Osteoblast (primary cell): Measurements from ENCODE around the gene RPL27A. TPM values are rescaled to one million over a fixed set of nuclear protein-coding genes. Genes with fewer than 3 reads are reported as not detected.

Experiments used
- DNase-seq: peaks from one replicate; pipeline ENCODE4 v3.0.0; 2011; ENCODE audit warnings: low spot score, mixed read lengths; ENCODE audit not compliant: insufficient read length; ENCODE audit errors: missing footprints
- H2AFZ ChIP-seq: 2 replicates; pipeline ENCODE4 v1.6.0; 2011; ENCODE audit warnings: mild to moderate bottlenecking, low read length
- H3K27ac ChIP-seq: 2 replicates; pipeline ENCODE4 v1.5.1; 2011; ENCODE audit warnings: mild to moderate bottlenecking, low read depth, low read length, moderate library complexity
- H3K27me3 ChIP-seq: 2 replicates; pipeline ENCODE4 v1.6.0; 2012; ENCODE audit warnings: mild to moderate bottlenecking, control low read depth, inconsistent platforms, low read length, moderate library complexity; ENCODE audit not compliant: insufficient read depth
- H3K36me3 ChIP-seq: 2 replicates; pipeline ENCODE4 v1.5.1; 2011; ENCODE audit warnings: mild to moderate bottlenecking, low read length, control low read depth, moderate library complexity; ENCODE audit not compliant: insufficient read depth
- H3K4me1 ChIP-seq: 2 replicates; pipeline ENCODE4 v1.5.1; 2011; ENCODE audit warnings: mild to moderate bottlenecking, low read length, control low read depth, moderate library complexity; ENCODE audit not compliant: insufficient read depth
- H3K4me2 ChIP-seq: 2 replicates; pipeline ENCODE4 v1.6.0; 2011; ENCODE audit warnings: mild to moderate bottlenecking, low read length; ENCODE audit not compliant: insufficient read depth
- H3K4me3 ChIP-seq: fragments of 200-600 bp; sonication (generic); 3 replicates; pipeline ENCODE4 v1.5.1; 2012; ENCODE audit warnings: mild to moderate bottlenecking, low read length, inconsistent platforms; ENCODE audit not compliant: insufficient read depth
- H3K79me2 ChIP-seq: 2 replicates; pipeline ENCODE4 v1.6.0; 2012; ENCODE audit warnings: mild to moderate bottlenecking, low read length, control low read depth, inconsistent platforms; ENCODE audit not compliant: insufficient read depth
- H3K9me3 ChIP-seq: 2 replicates; pipeline ENCODE4 v1.5.1; 2011; ENCODE audit warnings: low read depth, low read length, control low read depth
- H4K20me1 ChIP-seq: 2 replicates; pipeline ENCODE4 v1.6.0; 2012; ENCODE audit warnings: mild to moderate bottlenecking, low read length, control low read depth; ENCODE audit not compliant: insufficient read depth
- CTCF ChIP-seq: IDR thresholded peaks from 2 replicates; pipeline ENCODE4 v1.5.1; 2011; ENCODE audit warnings: mild to moderate bottlenecking, low read depth, low read length, moderate library complexity; ENCODE audit errors: extremely low read depth
- total RNA-seq: library from RNA; depleted of rRNA; stranded (reverse); fragments of >200 nt; gene quantifications from 2 replicates; pipeline ENCODE4 v1.2.3, GENCODE V29; 2012

RPL27A gene
- total RNA-seq, 1 donor = 710 TPM

GRCh38 chr11:8704136-8704535, 21.5 kb downstream of the RPL27A start:
- TF ChIP-seq CTCF = no peak
- DNase-seq = peak; percentile 68
- no peak overlapping the region for H3K27ac ChIP-seq
- no peaks in the 10 kb centered on the region for H3K27me3 ChIP-seq
- H3K4me2 ChIP-seq = no peak overlapping the region
- no peaks in the 10 kb centered on the region for H3K9me3 ChIP-seq
- no peaks in the 10 kb centered on the region for H4K20me1 ChIP-seq
- H3K4me3 ChIP-seq = no peak overlapping the region
- H2AFZ ChIP-seq = no peak overlapping the region
- H3K4me1 ChIP-seq = peaks cover 29% of the 10 kb centered on the region
- H3K36me3 ChIP-seq = peaks cover 25% of the 10 kb centered on the region
- peaks cover 2% of the 10 kb centered on the region for H3K79me2 ChIP-seq

- TF ChIP-seq CTCF = no peak
- DNase-seq = no peak
These were observed 22.6 kb downstream of the RPL27A start for GRCh38 chr11:8705146-8705545.

GRCh38 chr11:8706673-8707432, 24.3 kb downstream of the RPL27A start:
- no peak for TF ChIP-seq CTCF
- Histone ChIP-seq H2AFZ (no peak overlapping the region), H3K4me1 (peaks cover 22% of the 10 kb centered on the region), H4K20me1 (peaks cover 2% of the 10 kb centered on the region), H3K4me3 (no peak overlapping the region), H3K27ac (no peak overlapping the region), H3K36me3 (peaks cover 24% of the 10 kb centered on the region), H3K27me3 (no peaks in the 10 kb centered on the region), H3K79me2 (no peaks in the 10 kb centered on the region), H3K9me3 (no peaks in the 10 kb centered on the region), H3K4me2 (no peak overlapping the region)
- peak; percentile 42 for DNase-seq

More at GRCh38 chr11:8705146-8705545, 22.6 kb downstream of the RPL27A start:
- H3K79me2 ChIP-seq = no peaks in the 10 kb centered on the region
- peaks cover 22% of the 10 kb centered on the region for H3K36me3 ChIP-seq
- H3K27ac ChIP-seq = no peak overlapping the region
- no peaks in the 10 kb centered on the region for H3K27me3 ChIP-seq
- H3K4me2 ChIP-seq = no peak overlapping the region
- H3K9me3 ChIP-seq = no peaks in the 10 kb centered on the region
- H4K20me1 ChIP-seq = peaks cover 2% of the 10 kb centered on the region
- H3K4me3 ChIP-seq = no peak overlapping the region
- H3K4me1 ChIP-seq = peaks cover 26% of the 10 kb centered on the region
- H2AFZ ChIP-seq = no peak overlapping the region

- TF ChIP-seq CTCF = no peak
- Histone ChIP-seq H3K4me1 (peaks cover 22% of the 10 kb centered on the region), H2AFZ (no peak overlapping the region), H3K9me3 (no peaks in the 10 kb centered on the region), H3K4me2 (no peak overlapping the region), H3K27ac (peak overlapping the region; percentile 56), H3K4me3 (no peak overlapping the region), H3K27me3 (no peaks in the 10 kb centered on the region), H3K79me2 (no peaks in the 10 kb centered on the region), H3K36me3 (peaks cover 21% of the 10 kb centered on the region), H4K20me1 (peaks cover 2% of the 10 kb centered on the region)
- peak; percentile 69 for DNase-seq
These were observed 25.1 kb downstream of the RPL27A start for GRCh38 chr11:8707541-8708191.
